HG03558 (cell line): ENCODE results near the gene ZNF30.
"Not testable (repeated sequence)": the region's sequence is repeated elsewhere in the genome, so short reads cannot be mapped to it uniquely, and the experiment has no call there.

Experiments used
- ATAC-seq: cut with Tn5 transposase; IDR thresholded peaks from one replicate; pipeline ENCODE4 v1.9.1; 2021; ENCODE audit warnings: moderate number of reproducible peaks; ENCODE audit not compliant: unreplicated experiment; ENCODE audit errors: extremely low read depth

The ZNF30 gene

GRCh38 chr19:34984287-34984686, 57.6 kb downstream of the ZNF30 start:
- no peak for ATAC-seq

GRCh38 chr19:34985249-34986022, 58.7 kb downstream of the ZNF30 start:
- no peak for ATAC-seq

GRCh38 chr19:34988119-34988518, 61.4 kb downstream of the ZNF30 start:
- ATAC-seq = no peak

GRCh38 chr19:34989298-34989697, 62.6 kb downstream of the ZNF30 start:
- ATAC-seq = no peak

- ATAC-seq = no peak
Observed at GRCh38 chr19:34990578-34991192, 64.0 kb downstream of the ZNF30 start.

GRCh38 chr19:34991542-34992333, 65.0 kb downstream of the ZNF30 start:
- no peak for ATAC-seq

- not testable (repeated sequence) for ATAC-seq
Observed at GRCh38 chr19:34992582-34992981, 65.9 kb downstream of the ZNF30 start.

- ATAC-seq = no peak
Observed at GRCh38 chr19:34994286-34994642, 67.6 kb downstream of the ZNF30 start.
